Stimulated activated CD4-positive, alpha-beta T cell treated with anti-CD3 and anti-CD28 coated beads, Interleukin-12 subunit alpha, Interleukin-12 subunit beta, amount 100 ng/mL, for 48 hours (primary cell): ENCODE data around the gene KCNK17.
A peak's percentile ranks its signal among the peaks of the same experiment; 100 is the strongest.
"Not testable (repeated sequence)": the region's sequence is repeated elsewhere in the genome, so short reads cannot be mapped to it uniquely, and the experiment has no call there.

ENCODE experiments used
- DNase-seq, 3 donors: peaks; one replicate each; pipeline ENCODE4 v3.0.0-alpha.2; 2020; ENCODE audit warnings: low read depth in 2 of 3, low spot score in 1 of 3

The KCNK17 gene

DNA sequence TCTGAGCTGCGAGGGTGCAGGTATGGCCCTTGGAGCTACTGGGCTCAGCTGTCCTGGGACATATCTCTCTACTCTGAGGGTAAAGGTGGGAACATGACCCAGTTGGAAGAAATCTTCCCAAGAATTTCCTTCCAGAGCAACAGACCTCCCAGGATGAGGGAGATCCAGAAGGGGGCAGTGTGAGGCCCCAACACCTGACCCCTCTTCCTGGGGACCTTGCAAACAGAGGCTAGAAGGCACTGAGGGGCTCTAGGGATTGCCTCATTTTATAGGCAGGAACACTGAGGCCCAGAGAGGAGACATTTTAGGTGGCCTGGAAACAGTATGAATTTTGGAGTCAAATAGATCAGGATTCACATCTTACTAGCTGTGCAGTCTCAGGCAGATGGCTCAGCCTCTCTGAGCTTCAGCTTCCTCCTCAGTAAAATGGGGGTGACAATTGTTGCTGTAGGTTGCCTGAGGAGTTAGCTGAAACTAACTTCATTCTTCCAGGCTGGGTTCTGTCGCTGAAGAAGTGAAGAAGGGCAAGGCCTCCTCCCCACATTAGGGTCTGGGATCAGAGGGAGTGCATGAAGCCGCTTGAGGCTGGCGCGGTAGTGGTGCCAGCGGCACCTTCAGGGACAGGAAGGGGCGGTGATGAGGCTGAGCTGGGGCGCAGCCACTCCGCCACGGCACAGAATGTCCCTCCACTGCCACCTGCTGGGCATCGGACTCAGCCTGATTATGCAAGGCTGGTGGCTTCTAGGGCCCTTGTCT is 11.4 kb downstream of the KCNK17 start:
- peak; percentile 78 to 90 (median 85) for DNase-seq

DNA sequence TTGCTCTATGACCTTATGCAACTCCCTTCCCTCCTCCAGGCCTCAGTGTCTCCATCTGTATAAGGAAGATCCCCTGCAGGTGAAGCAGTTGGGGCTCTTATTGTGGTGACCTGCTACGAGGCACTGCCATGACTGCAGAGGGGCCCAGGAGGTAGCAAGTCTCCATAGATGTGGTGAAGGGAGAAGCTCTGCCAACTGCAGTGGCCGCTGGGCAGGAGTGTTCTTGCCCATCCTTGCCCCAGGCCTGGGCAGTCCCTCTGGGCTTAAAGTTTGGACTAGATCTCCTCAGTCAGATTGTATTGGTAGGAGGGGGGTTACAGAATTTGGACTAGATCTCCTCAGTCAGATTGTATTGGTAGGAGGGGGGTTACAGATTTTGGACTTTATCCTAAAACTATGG is 12.2 kb downstream of the KCNK17 start:
- DNase-seq, result no peak

DNA sequence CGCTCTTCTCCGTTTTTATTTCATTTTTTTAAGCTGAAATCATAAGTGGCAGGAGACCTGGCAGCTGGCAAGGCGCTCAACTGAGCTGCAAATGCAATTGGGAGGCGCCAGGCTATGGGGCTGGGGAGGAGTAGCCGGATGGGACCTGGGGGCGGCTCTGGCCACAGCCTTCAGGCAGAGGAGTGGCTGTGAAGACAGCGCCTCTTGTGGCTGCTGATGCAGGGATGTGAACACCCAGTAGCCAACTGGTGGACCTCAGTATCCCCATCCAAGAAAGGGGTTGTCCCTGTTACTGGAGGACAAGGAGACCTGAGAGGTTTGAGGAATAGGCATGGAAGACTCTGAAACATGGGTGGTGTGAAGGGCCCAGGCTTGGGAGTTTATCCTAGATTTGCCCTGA is 12.6 kb downstream of the KCNK17 start:
- DNase-seq, result no peak

DNA sequence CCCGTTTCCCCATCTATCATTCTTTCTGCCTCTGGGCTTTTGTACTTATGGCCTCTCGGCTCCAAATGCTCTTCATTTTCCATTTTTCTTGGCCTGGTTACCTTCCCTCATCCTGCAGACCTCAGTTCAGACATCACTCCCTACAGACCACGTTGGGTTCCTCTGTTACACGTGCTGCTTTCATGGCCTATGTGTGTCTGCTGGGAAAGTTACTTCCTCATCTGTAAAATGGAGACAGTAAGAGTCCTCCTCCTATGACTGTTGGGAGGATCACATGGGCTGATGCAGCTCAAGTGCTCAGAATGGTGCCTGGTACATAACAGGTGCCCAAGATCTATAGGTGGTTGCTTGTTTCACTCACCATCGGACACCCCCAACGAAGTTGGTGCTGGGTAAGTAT is 13.5 kb downstream of the KCNK17 start:
- no peak for DNase-seq

DNA sequence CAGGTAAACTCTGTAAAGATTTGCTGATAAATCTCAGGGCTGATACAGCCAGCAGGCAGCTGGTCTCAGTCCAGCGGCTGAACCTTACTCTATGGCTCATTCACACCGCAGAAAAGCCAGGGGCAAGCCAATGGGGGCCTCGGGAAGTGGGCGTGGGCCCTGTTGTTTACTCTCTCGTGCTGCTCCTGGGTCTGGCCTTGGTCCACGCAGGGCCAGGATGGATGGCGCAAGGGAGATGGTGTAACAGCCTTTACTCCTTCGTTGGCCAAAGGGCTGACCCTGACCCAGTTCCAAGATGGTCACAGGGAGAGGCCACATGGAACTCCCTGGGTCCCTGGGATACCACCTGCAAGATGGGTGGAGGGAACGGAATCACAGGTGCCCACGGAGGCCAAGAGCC is 16.2 kb downstream of the KCNK17 start:
- DNase-seq, result no peak

DNA sequence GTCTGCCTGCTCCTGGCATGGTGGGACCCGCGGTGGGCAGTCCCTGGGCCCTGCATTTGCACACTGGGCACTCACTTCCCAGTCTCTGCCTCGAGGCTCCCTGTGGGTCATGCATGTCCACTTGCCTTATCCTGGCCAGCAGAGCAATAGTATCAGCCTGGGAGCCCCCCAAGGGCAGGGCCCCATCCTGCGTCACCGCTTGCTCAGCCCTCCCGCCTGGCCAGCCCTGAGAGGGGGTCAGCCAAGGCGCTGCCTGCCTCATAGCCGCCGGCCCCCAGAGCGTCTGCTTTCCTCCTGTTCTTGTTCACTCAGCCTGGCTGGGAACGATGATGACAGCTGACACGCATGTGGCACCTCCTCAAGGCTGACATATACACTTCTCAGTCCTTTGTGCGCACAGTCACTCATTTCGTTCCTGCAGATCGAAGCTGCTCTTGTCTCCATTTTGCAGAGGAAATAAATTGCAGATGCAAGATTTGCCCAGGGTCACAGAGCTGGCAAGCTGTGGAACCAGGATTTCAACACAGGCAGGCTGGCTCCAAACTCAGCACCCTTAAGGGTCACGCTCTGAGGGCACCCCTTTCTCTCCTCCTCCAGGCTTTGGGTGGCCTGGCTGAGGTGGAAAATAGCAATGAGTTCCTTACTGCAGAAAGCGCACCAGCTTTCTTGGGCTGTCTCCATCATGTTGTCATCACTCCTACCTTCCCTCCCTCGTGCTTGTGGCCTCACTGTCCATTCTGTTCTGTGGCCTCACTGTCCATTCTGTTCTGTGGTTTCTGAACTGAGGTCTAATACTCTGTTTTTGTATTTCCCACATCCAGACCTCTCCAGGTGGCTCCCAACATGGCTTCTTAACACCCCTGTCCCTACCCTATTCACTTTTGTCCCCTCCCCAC is 17.2 kb downstream of the KCNK17 start:
- no peak for DNase-seq

DNA sequence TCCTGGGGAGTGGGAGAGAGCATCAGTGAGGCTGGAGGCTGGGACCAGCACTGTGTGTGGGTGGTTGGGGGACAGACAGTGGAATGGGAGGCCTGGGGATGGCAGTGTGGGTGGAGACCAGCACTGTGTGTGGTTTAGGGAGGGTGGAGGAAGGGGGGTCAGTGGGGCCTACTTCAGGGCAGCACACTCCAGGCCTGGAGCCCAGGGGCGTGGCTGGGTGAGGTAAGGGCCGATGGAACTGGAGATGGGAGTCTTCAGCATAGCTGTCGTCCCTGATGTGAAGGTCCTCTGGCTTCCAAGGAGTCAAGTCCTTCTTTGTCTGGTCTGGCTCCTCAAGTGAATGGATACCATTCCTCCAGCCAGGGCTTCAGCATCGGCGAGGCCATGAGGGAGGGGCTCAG is 18.6 kb downstream of the KCNK17 start:
- DNase-seq, result no peak

DNA sequence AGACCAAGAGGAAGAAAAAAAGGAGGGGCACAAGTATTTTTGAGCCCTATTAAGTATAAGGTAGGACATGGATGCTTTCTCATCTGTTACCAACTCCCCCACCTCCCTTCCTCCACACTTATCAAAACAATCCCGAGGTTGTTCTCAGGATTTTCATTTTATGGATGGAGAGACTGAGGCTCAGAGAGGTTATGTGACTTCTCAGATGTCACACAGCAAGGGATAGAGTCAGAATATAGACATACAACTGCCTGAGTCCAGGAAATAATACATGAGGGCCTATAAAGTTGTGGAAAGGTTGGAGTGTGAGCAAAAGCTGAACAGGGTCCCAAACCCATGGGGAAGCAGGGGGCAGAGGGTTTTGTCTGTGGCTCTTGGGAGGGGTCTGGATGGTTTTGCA is 19.3 kb downstream of the KCNK17 start:
- no peak for DNase-seq

DNA sequence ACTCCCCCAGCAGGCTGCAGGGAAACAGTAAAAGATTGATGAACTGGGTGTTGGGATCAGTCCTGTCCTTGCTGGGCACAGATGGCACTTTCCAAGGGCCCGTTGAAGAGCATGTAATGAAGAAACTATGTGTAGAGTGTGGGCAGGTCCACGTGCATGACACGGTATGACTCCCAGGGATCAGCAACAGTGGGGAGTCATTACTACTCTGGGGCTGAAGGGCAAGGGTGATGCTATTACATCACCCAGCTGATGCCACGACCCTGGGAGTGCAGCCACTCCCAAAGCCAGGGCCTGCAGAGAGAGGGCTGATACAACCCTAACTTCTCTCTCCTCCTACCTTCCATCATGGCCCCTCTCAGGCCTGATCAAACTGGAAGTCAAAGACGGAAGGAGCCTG is 20.1 kb downstream of the KCNK17 start:
- DNase-seq, result no peak

DNA sequence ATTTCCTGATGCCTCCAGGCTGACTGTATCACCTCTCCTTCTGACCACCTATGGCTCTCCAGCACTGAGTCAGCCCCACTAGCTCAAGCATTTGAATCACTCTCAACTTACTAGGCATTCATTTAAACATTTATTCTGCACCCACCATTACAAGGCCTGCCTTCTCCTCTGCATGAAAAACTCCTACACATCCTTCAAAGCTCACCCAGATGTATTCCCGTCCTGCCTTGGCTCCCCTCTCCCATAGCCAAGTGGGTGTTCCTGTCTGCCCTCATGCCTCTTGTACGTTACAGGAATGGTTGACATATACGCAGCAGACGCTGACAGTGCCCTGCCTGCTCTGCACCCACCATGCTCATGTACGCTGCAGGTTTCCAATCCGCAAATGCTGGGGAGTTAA is 21.6 kb downstream of the KCNK17 start:
- no peak for DNase-seq

DNA sequence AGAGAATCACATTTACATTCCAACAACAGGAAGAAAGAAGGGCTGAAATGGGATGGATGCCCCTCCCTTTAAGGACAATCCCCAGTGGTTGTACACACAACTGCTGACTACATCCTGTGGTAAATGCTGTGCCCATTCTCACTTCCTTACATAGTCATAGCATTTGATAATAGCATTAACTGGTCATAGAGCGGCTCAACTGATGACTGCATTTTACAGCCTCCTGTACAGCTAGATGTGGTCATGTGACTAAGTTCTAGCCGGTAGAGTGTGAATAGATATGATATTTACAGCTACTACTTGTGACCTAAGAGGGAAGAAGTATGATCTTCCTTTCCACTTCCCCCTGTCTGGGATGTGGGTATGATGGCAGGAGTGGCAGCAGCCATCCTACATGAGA is 24.7 kb downstream of the KCNK17 start:
- no peak for DNase-seq

DNA sequence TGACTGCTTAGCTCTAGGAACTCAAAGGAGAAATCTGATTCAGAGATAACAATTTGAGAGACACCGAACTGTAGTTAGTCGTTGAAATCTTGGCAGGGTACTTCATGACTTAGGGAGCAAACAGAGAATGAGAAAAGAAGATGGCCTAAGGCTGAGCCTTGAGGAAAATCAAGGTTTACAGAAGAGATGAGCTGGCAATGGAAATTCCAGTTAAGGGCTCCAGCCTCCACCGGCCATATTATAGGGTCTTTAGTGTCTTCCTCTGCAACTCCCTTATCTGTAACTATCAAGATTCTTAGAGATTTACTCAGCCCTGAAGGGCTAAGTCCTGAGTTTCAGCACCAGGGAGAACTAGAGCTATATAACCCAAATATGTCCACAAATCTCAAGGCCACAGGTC is 26.6 kb downstream of the KCNK17 start:
- DNase-seq, result no peak

DNA sequence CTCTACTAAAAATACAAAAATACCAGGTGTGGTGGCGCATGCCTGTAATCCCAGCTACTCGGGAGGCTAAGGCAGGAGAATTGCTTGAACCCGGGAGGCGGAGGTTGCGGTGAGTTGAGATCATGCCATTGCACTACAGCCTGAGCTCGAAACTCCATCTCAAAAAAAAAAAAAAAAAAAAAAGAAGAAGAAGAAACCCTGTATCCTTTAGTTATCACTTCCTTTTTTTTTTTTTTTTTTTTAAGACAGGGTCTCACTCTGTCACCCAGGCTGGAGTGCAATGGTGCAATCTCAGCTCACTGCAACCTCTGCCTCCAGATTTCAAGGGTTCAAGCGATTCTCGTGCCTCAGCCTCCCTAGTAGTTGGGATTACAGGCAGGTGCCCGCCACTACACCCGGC is 27.6 kb downstream of the KCNK17 start:
- not testable (repeated sequence) for DNase-seq

DNA sequence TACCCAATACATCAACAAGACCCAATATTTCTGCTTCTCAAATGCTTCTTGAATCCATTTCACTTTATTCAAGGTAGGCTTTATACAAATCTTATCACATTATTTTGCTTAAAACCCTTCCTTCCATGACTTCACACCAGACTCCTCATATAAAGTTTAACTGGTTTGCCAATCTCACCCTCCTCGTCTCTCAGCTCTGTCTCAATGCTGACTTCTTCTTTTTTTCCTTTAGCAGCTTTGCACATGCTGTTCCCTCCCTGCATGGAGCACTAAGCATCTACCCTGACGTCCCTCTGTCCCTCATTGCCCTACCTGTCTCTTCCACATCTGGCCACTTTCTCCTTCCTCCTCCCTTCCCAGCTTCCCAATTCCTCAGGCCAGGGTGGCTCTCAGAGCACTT is 31.4 kb downstream of the KCNK17 start:
- no peak for DNase-seq

DNA sequence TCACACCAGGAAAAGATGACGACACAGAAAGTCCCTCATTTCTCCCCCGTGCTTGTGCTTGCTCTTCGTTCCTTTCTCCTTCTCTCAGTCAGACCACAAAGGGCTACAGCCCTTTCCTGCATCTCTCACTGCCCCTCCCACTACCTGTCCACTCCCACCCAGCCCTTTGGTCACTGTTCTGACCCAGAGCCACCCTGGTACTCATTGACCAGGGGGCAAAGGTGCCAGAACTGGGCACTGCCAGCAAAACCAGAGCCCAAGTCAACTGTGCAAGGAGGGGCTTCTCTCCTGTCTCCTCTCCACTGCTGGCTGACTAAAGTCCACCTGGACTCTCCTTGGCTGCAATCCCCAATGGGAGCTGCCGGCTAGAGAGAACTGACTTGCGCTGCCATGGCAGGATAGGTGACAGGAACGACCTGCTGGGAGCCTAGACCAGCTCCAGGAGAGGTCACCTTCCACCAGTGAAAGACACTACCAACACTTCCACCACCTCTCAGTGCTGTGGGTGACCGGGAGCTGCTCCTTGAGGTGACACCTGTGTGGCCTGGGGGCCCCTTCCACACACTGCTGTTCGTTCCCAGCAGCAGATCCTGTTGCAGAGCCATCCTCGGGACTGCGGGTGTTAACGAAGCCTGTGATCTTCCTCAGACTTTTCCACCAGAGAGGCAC is 32.8 kb downstream of the KCNK17 start:
- no peak for DNase-seq

DNA sequence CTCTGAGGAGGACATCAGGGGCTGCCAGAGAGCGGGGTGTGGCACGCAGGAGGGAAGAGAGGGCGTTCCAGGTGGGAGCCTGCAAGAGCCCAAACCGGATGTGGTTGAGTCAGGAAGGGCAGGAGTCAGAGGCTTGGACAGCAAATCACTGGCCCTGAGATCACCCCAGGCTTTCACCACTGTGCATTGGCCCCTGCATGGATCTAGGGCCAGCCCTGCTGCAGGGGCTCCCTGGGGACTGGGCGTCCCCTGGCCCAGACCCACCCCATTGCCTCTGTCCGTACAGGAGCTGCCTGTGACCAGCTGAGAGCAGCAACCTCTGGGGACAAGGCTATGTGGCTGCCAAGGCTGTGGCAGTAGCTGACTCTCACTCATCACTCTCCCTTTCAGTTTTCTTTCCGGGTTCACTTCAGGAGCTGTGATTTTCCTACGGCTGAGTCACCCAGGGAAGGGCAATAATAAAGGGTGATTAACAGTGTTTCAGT is 33.9 kb downstream of the KCNK17 start:
- DNase-seq, result no peak

DNA sequence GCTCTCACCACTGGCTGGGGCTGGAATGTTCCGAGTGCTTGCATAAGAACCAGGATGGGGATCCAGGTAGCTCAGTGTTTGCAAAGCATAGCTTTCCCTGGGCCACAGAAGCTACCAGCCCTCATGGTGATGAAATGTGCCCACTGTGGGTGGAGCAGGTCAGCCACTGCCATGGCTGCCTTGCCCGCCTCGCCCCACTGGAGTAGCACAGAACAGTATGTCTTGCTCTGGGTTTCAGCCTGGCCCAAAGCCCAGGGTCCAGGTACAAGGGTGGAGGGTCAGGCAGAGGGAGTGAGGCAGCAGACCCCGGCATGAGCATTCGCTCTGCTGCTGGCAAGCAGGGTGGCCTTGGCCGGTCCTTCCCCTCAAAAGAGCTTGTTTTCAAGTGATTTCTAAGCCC is 34.7 kb downstream of the KCNK17 start:
- no peak for DNase-seq

DNA sequence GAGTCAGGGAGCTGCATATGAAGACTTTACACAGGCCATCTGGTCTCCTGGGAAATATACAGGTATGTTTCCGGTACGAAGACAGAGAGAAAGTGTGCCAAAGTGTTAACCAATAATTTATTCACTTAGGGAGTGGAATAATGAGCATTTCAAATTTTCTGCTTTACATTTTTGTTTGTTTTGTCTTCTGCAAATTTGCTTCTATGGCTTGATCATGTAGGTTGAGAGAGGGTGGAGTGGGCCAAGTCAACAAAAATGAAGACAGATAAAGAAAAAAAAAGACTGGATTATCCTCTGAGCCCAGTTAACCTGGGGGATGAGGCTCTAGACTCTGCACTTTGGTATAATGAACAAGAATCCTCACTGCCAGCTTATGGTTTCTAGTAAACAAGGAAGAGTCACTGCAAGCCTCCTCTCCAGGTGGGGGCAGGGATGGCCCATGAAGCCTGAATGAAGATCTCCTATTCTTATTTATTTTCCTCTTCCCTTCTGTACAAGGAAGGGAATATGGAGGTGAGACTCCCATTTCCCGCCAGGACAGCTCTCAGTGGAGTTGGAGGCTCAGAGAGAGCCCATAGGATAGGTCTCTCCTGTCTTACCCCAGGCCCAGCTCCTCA is 37.7 kb downstream of the KCNK17 start:
- no peak for DNase-seq

DNA sequence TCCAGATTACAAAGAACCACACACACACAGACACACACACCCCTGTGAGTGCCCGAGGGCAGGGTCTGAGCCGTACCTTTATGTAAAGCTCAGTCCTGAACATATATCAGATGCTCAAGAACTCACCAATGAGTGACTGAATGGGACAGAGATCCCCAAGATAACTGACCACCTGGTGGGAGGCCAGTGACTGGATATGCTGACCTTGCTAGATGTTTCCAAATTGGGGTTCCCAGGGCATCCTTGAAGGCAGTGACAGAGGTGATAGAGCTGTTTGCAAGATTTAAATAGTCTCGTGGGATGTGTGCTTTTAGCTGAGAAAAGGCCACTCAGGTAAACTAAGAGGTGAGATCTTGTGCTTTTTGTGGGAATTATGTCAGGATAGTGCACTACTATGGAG is 39.3 kb downstream of the KCNK17 start:
- no peak for DNase-seq

DNA sequence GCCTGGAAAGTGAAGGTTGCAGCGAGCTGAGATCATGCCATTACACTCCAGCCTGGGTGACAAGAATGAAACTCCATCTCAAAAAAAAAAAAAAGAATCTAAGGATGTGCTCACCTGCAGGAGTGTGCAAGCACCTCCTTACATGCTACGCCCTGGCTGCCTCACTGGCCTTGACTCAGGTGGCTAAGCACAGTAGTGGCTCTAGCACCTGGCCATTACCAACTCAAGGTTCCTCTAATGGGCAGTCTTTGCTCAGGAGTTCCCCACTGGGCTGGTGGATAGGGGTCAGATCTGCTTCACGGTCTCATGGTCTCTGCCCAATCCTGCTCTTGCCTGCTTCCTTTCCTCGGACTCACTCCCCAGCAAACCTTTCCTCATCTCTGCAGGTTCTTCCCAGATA is 39.7 kb downstream of the KCNK17 start:
- DNase-seq, result no peak

DNA sequence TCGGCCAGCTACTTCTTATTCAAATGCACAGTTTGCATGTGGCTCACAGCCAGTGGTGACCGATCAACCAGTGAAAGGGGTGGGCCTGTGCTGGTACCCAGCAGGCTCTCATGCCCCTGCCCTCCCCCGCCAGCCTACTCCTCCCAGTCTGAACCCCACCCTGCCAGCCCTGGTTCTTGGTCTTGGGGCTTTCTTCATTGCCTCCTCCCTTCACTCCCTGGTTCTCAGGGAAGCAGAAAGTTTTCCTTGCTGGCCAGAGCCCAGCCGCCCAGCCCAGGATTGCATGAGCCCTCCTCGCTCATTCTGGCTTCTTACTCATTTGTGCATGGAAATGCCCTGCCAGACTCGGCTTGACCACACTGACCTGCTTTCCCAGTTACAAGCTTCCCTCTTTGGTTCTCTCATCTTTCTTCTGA is 40.8 kb downstream of the KCNK17 start:
- no peak for DNase-seq
